HUDEP-2 (cell line): ENCODE measurements around the gene NFS1.
A peak's percentile ranks its signal among the peaks of the same experiment; 100 is the strongest.

Experiments used
- DNase-seq, 76 experiments: peaks; one replicate each; lab custom pipeline; 2025; ENCODE audit not compliant: unreplicated experiment in 76 of 76; lab: John Stamatoyannopoulos, UW

The NFS1 gene

DNA sequence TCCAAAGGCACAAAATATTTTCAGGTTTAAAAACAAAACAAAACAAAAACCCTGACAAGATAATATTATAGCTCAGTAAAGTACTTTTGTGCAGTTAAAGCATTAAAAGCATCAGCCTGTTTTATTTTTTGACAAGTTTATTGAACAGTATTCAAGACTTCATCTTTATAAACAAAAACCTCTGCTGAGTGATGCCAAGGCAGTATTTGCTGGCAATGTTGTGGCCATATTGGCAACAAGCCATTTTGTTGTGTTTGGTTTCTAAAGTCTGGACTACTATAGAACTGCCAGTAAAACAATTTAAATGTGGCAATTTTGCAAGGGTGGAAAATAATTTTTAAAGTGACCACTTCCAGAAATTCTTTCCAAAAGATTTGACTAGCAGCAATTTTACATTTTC lies 50.3 kb downstream of the NFS1 start:
- no peak for DNase-seq

DNA sequence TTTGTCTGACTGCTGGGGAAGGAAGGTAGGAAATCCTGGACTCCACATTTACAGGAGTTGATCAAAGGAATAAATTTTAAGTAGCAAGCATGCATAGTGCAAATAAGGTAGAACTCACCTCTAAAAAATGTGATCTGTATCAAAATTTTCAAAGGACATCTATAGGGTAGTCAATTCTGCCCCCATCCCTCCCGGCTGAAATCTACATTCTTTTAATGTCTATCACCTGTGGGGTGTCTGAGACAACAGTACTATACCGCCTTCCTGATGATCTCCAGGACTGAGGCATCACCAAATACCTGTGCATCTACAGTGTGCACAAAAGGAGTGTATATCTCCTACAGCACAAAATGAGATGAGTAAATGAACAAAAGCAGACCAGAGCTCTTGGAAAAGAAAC lies 54.3 kb downstream of the NFS1 start:
- no peak for DNase-seq

DNA sequence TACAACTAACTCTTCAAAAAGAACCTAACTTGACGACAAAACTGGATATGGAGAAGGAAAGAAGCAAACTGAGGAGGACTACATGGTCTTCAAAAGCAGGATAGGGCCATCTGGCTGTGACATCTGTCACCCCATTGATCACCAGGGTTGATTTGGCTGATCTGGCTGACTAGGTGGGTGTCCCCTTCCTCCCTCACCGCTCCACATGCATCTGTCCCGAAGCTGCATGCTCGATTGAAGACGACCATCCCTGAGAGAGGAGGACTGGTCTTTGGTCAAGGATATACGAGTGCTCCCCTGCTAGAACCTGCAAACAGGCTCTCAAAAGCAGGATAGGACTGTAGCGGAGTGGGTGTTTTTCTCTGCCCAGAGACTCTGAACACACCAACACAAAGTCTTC lies 56.1 kb downstream of the NFS1 start:
- no peak for DNase-seq

DNA sequence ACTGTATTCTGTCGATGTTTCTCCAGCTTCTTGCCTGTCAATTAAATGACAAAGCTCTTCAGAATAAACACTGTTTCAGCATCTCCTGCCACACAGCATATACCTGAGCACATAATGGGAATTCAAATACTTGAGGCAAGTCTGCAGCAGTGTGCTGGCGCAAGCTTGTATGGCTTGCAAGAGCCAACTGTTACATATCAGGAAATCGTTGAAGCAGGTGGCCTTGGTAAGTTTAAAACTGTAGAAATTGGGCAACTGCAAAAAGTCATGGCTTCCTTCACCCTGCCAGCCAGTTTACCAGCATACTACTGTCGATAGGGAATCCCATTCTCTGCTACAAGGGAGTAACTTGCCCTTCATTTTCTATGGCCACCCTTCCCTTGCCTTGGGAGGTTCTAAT lies 57.4 kb downstream of the NFS1 start:
- no peak for DNase-seq

DNA sequence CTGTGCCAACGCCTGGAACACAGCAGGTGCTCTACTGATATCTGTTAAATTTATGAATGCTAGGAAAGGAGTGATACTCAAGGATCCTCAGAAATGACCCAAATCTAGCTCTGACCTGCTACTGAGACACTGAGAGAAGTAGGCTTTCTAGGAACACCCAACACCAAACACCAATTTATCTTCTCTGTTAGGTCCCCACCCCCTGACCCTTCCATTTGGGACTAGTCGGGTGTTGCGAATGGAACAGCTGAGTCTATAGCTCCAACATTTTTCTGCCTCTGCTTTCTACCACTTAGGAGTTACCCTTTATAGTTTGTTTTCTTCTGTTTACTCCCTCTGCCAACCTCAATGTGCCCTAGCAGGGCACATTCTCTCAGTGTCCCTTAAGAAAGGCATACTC lies 58.4 kb downstream of the NFS1 start:
- peak in 4 of 76 experiments; percentile 7 to 45 (median 16) for DNase-seq

- DNase-seq, result no peak
Measured at GRCh38 chr20:35638751-35639150, 60.4 kb downstream of the NFS1 start.

DNA sequence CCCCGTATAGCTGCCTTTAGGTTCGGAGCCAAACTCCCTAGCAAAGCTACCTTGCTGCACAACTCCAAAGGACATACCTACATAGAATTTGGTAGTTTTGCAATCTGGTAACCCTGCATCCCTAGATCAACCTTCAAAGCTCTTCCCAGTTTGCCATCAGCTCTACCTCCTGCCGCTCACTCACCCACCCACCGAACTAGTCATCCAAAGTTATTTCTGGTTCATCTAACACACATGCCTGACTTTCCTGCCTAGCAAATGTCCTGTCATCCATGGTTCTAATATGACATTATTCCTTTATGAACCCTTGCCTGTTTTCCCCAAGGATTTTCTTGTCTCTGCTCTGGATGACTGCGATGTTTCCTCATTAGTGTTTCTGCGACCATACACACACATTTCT lies 61.9 kb downstream of the NFS1 start:
- DNase-seq, result no peak

DNA sequence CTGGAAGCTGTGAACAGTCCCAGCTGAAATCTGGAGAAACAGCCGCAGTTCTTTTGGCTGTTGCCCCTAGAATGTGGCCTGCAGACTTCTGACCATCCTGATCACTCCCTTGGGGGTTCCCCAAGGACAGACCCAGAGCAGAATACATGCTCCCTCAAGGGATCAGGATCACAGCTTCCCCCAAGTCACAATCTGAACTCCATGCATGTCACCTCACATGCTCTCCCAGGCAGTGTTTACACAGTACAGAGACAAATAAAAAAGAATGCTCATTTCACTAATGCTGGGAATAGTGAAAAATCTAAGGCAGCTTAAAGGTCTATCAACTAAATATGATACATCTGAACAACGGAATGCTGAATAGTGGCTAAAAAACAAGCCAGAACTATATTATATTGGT lies 63.1 kb downstream of the NFS1 start:
- DNase-seq, result no peak

DNA sequence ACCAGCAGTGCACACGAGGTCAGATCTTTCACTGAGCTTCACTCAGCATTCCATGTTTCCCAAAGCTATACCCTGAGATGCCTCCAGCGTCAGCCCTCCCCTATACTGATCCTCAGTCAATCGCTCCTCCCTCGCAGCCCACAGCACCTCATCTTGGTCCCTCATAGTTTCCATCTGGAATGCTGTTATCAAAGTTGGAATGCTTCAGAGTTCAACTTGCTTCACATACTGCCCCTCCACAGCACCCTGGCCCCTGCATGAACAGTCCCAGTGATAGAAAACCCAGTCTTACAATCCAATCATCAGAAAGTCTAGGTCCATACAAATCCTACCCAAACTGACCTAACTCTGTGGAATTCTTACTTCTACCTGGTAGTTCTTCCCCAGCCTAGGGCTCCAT lies 63.5 kb downstream of the NFS1 start:
- DNase-seq, result no peak

- no peak for DNase-seq
Measured at GRCh38 chr20:35632539-35633115, 66.5 kb downstream of the NFS1 start.

- DNase-seq, result no peak
Measured at GRCh38 chr20:35630636-35631035, 68.5 kb downstream of the NFS1 start.

- DNase-seq, result no peak
Measured at GRCh38 chr20:35629427-35630145, 69.6 kb downstream of the NFS1 start.

GRCh38 chr20:35627121-35627520 lies 72.0 kb downstream of the NFS1 start:
- DNase-seq, result no peak

DNA sequence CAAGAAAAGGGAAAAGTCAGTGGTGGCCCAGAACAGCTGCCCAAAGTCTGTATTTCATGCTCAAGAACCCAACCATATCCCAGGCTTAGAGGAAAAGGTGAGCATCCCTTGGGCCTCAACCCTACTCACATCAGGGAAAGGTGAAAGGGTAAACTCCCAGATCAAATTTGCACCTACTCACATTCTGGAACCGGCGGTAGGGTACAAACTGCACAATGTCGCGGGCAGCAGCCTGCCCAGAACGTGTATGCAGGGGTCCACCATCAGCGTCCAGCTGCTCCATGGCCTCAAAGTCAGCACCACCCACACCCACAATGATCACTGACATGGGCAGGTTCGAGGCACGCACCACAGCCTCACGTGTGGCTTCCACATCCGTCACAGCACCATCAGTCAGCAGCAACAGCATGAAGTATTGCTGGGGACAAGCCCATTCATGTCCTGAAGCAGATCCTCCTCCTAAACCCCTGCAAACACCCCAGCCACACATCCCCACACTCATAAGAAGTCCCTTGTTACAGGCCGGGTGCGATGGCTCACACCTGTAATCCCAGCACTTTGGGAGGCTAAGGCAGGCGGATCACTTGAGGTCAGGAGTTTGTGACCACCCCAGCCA lies 72.7 kb downstream of the NFS1 start:
- no peak for DNase-seq

- no peak for DNase-seq
Measured at GRCh38 chr20:35625584-35626385, 73.4 kb downstream of the NFS1 start.

- no peak for DNase-seq
Measured at GRCh38 chr20:35621560-35621946, 77.6 kb downstream of the NFS1 start.

GRCh38 chr20:35620818-35621559 lies 78.2 kb downstream of the NFS1 start:
- DNase-seq, result no peak

DNA sequence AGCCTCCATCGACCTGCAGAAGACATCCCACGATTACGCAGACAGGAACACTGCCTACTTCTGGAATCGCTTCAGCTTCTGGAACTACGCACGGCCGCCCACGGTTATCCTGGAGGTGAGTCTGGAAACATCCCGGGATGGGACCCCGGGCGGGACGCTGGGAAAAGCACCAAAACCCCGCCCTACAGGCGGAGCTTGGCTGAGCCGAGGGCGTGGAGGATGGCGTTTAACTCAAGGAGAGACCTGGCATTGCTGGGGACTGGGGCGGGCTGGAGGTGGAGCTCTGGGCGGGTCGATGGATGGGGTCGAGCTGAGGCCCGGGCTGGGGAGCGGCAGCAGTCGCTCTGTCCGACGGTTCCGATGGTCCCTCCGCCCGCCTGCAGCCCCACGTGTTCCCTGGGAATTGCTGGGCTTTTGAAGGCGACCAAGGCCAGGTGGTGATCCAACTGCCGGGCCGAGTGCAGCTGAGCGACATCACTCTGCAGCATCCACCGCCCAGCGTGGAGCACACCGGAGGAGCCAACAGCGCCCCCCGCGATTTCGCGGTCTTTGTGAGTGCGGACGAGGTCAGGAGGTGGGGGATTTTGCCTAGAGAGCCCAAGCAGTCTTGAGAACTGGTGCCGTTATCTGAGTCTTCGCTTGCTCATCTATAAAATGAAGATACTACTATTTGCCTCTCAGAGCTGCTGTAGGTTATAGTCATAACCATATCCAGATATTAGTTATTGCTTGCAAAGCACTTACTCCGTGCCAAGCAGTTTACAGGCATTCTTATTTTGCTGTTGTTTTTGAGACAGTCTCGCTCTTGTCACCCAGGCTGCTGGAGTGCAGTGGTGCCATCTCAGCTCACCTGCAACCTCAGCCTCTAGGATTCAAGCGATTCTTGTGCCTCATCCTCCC lies 79.7 kb downstream of the NFS1 start:
- peak in 59 of 76 experiments; percentile 18 to 84 (median 58) for DNase-seq

DNA sequence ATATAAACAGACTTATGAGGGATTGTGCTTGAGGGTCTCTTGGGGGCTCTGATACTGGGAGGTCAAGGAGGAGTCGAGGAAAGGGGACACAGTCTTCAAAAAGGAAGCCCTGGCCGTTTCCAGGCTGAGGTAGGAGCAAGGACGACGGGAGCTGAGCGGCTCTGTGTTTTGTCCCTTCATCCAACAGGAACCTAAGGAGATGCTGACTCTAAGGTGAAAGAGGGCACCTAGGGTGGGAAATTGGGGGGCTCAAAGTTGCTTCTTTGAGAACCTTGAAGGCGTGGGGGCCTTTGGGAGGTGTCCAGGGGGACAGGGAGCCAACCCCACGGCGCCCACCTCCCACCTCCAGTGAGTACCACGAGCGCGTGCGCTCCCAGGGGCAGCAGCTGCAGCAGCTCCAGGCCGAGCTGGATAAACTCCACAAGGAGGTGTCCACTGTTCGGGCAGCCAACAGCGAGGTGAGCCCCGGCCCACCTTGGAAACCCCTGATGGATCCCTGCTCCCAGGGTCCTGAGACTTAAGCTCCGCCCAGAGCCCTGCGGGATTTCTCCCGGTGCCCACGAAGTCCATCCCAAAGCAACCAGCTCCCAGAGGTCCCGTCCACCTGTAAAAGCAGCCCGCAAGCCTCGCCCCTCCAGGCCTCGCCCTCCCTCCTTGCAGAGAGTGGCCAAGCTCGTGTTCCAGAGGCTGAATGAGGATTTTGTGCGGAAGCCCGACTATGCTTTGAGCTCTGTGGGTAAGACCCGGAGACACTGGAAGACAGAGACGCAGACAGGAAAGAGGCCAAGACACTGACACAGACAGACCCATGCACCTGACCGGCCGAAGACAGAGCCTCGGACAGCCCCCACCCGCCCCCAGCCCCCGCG lies 80.7 kb downstream of the NFS1 start:
- DNase-seq, result peak in 8 of 76 experiments; percentile 7 to 49 (median 24)
